HG03135 (cell line): ENCODE measurements around the gene TRIO.
A peak's percentile ranks its signal among the peaks of the same experiment; 100 is the strongest.

Experiments
- ATAC-seq: cut with Tn5 transposase; IDR thresholded peaks from one replicate; pipeline ENCODE4 v1.9.1; 2021; ENCODE audit warnings: mild to moderate bottlenecking, moderate library complexity; ENCODE audit not compliant: unreplicated experiment

Gene TRIO

DNA sequence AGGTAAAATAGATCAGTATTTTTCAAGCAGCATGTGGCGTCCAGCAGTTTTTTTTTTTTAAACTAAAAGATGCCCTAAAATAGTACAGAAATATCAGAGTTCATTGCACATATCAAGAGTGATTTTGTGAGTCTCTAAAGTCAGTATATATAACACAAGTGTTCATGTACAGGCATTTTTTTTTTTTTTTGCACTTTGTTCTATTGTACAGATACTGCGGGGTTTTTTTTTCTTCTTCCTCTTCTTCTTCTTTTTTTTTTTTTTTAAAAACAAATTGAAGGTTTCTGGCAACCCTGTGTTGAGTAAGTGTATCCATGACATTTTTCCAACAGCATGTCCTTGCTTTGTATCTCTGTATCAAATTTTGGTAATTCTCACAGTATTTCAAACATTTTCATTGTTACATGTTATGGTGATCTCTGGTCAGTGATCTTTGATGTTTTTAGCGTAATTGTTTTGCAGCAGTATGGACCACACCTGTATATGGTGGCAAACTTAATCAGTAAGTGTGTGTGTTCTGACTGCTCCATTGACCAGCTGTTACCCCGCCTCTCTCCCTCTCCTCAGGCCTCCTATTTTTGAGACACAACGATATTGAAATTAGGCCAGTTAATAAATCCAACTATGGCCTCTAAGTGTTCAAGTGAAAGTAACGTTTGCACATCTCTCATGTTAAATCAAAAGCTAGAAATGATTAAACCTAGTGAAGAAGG, 76.8 kb downstream of the TRIO start:
- no peak for ATAC-seq

DNA sequence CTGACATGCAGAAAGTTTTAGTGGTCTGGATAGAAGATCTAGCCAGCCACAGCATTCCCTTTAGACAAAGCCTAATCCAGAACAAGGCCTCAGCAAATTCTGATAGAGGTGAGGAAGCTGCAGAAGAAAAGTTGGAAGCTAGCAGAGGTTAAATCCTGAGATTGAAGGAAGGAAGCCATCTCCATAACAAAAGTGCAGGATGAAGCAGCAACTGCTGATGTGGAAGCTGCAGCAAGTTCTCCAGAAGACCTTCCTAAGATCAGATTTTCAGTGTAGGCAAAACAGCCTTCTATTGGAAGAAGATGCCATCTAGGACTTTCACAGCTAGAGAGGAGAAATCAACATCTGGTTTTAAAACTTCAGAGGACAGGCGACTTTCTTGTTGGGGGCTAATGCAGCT, 77.5 kb downstream of the TRIO start:
- ATAC-seq: no peak

DNA sequence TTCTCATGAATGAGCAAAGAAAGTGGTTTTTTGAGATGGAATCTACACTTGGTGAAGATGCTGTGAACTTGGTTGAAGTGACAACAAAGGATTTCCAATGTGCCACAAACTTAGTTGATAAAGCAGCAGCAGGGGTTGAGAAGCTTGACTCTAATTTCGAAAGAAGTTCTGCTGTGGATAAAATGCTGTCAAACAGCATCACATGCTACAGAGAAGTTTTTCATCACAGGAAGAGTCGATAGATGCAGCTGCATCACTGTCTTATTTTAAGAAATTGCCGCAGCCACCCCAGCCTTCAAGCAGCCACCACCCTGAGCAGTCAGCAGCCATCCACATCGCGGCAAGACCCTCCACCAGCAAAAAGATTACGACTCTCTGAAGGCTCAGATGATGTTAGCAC, 78.6 kb downstream of the TRIO start:
- no peak for ATAC-seq

DNA sequence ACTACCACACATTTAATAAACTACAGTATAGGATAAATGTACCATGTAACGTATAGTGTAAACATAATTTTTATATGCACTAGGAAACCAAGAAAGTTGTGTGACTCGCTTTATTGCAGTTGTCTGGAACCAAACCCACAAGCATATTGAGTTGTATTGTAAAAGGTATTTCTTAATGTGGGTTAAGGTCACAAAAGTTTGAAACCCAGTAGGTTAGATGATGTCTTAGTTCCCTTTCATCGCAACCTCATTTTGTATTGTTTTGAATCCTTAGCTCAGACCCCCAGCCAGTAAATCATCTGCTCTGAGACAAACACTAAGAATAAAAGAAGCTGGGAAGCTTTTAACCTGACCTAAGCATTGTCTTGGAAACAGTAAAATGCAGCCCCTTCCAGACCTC, 79.1 kb downstream of the TRIO start:
- ATAC-seq: no peak

DNA sequence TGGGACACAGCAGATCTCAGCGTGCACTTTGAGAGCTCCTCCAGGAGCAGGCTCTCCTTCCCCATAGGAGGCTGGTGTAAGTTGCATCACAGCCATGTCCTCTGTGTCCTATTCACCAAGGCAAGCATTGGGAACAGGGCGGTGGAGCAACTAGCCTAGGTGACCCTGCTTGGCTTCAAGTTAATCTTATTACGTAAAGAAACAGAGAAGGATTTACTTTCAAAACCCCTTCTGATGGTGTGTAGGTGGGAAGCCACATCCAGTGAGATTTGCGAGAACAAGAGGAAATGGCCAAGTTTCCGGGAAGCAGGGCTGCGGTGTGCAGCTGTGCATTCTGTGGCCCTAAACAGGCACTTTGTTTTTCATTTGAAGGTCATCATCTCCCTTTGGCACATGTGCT, 80.2 kb downstream of the TRIO start:
- ATAC-seq: no peak

DNA sequence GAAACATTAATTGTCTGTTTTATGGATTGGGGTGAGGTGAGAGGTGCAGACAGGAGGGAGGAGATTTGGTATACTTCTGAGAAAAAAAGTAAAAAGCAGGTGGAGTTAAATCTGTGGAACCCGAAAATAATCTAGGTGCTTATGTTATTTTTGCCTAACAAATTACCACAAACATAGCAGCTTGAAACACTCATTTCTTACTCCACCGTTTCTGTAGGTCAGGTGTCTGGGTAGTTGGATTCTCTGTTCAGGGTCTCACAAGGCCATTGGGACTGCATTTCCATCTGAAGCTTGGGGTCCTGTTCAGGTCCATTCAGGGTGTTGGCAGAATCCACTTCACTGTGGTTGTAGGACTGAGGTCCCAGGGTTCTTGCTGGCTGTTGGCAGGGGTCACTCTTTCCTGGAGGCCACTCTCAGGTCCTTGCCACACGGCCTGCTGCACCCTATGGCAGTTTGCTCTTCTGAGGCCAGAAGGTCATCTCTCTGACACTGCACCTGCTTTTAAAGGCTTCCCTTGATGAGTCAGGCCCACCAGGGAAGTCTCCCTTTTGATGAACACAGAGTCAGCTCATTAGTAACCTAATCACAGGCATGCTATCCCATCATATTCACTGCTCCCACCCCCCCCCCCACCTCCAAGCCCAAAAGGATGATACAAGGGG, 82.2 kb downstream of the TRIO start:
- no peak for ATAC-seq

DNA sequence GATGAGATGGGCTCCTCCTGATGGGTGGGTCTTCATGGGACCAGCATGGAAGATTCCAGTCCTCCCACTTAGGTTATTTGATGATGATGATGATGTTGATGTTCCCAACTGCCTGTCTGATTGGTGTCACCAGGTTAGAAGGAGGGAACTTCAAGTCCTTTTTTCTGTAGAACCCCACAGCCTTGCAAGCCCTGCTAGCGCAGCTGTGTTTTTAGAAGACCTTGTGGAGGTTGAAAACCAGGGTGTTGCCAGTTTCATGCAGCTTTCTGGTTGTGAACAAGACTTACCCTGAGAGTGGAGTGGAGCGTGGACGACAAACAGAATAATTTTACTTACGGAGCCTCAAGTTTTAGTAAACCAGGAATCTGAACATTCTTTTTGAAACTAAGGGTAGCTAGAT, 83.0 kb downstream of the TRIO start:
- no peak for ATAC-seq

DNA sequence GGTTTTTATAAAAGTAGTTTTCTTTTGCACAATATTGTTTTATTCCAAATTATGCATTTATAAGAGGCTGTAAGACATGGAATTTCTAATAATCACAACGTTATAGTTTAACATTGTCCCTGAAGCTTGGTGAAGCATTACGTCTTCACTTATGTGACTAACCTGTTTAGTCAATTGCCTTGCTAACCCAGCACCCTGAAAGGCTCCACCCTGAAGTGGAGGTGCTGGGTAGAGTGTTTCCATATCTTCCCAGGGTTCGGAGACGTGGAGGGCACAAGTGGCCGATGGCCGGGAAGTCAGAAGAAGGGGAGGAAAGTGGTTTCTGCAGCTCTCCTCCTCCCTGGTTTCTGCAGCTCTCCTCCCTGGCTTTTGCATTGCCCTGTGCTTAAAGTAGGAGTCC, 83.4 kb downstream of the TRIO start:
- no peak for ATAC-seq

DNA sequence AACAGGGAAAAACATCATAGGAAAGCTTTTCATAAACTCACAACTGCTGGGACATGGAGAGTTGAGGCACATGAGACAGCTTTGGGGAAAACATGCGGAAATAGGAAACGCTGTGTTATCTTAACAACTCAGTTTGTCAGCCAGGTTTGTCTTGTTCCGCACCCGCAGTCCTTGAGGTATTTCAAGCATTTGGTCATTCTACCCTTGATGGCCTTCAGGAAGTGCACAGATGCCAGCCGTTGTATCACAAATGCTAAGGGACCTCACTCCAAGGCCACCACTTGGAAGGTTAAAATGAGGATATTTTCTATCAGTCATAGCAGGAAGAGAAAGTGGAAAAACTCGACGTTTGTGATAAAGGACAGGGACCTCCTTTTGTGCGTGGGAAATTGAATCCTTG, 83.8 kb downstream of the TRIO start:
- no peak for ATAC-seq

DNA sequence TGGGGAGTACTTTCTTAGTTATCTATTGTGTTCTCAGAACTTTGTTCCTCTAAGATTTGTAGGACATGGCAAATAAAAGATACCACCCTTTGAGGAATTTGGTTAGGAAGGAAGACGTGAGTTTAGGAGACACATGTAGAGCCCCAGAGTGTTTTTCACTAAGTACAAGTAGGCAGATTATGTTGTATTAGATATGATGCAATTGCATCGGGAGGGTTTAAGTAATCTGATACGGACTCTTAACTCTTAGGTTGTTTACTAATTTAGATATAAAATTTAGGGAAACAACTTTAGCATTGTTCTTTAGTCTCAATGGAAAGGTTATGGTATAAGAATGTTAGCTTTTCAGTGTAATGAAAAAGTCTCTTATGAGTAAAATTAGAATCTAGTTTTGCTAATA, 84.4 kb downstream of the TRIO start:
- no peak for ATAC-seq

DNA sequence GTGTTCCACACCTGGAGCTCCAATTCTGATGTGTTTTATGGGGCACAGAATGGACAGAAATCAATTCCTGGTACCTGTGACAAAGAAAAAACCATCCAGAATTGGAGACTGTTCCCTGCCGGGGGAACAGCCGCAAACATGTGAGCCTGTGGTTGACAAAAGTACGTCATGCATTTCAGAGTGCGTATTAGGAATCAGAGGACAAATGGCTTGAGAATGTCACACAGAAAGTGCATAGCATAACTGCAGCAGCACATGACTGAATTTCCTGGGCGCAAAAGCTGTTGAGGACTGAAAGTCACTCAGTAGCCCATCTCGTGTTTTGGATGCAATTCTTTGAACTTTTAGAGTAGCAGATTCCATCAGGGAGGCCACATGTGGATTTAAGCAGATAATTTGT, 85.1 kb downstream of the TRIO start:
- no peak for ATAC-seq

DNA sequence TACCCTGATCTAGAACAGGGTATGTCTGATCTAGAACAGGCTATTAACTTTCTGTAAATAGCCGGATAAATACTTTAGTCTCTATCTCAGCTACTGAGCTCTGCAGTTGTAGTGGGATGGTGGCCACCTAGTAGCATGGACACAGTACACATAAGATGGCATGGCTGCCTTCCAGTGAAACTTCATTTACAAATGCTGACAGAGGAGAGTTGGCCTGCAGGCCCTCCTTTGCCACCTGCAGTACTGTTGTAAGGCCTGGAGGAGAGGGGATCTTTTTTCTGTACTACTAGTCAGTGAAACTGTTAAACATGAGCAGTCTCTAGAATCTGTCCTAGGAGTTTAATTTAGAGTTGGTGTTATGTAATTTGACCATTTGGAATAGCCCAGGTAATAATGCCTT, 86.0 kb downstream of the TRIO start:
- no peak for ATAC-seq

DNA sequence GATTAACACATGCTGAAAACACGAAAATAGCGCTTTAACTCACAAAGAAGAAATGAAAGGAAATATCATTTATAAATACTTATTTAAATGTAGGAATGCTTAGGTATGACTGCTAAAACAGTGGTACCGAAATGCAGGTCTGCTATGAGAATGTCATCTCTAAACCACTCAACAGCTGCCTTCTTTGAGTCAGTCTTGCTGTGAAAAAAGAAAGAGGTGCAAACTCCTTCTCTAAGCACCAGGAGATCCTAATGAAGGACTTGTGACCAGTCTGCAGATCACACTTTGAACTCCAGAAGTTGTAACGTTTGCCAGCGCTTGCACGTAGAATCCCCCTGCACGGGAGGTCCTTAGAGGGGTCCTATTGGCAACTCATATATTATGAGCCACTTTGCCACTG, 86.6 kb downstream of the TRIO start:
- ATAC-seq: no peak

DNA sequence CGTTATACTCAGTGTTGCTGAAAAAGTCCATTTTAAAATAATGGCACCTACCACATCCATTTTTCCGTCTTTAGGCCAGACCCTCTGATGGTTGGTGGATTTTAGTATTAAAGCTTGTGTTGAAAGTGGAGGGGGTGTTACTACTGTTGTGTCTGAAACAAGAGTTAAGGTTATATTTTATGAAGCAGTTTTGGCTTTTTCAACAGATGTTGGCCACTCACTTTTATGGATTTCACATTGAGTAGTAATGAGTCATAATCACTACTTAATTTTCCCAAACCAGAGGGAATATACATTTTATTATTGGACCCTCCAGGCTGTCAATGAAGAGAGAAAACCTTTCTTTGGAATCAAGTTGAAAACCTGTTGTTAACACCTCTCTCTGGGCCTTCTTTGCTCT, 88.0 kb downstream of the TRIO start:
- no peak for ATAC-seq

DNA sequence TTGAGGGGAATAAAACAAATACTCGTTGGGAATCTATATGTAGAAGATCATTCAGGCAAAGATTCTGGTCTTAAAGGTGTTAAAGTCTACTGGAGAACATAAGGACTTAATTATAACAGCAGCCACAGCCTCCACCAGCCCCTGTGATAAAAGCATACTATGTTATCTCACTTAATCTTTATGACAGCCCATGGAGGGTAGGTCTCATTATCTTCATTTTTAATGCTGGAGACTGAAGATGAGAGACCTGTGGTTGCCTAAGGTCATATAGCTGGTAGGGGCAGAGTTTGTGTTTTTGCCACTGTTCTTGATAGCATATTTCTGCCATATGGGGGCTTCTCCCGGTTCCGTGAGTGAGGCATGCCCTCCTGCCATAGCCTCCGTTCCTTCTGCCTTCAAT, 88.7 kb downstream of the TRIO start:
- ATAC-seq: no peak

DNA sequence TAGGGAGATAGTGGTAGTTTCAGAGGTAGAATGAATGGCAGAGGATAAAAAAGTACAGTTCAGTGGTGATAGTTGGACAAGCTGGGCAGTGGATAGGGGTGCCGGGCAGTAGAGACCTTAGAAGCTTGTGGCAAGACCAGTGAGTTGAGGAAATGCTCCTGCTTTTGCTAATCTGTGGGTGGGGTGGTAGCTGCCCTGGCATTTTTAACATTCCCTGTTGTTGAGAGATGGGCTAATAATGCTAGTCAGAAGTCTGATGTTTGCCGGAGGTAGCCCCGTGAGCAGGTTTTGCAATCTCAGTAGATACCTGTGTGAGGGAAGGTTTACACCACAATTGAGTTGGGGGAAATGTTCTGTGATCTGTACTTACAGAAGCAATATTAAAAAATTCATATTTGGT, 91.1 kb downstream of the TRIO start:
- ATAC-seq: no peak

DNA sequence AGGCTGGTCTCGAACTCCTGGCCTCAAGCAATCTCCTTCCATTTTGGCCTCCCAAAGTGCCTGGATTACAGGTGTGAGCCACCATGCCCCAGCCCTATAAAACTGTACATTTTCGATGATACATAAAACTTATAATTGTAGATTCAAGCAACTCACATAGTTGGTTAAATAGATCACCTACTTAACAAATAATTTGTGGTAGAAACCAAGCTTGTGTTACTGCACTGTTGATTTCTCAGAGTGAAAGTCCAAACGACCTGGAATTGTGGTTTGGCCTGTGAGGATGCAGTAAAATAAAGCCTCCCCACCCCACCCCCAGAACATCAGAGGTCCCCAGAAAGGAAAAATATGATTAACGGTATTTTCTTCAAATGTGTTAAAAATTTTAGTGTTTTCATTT, 92.7 kb downstream of the TRIO start:
- ATAC-seq: peak; percentile 55

DNA sequence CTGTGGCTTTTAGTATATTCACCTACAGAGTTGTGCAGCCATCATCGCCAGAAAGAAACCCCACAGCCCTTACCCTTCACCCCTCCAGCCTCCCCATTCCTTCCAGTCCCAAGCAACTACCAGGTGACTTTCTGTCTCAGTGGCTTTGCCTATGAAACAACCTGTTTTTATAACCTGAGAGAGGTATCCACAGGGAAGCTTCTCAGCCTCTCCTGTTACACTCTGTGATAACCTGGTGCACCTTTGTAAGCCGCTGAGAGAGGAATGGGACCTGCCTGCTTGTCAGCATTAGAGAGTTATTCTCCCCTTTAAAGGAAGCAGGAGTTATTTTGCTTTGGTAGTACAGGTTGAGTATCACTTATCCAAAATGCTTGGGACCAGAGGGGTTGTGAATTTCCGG, 93.6 kb downstream of the TRIO start:
- no peak for ATAC-seq

DNA sequence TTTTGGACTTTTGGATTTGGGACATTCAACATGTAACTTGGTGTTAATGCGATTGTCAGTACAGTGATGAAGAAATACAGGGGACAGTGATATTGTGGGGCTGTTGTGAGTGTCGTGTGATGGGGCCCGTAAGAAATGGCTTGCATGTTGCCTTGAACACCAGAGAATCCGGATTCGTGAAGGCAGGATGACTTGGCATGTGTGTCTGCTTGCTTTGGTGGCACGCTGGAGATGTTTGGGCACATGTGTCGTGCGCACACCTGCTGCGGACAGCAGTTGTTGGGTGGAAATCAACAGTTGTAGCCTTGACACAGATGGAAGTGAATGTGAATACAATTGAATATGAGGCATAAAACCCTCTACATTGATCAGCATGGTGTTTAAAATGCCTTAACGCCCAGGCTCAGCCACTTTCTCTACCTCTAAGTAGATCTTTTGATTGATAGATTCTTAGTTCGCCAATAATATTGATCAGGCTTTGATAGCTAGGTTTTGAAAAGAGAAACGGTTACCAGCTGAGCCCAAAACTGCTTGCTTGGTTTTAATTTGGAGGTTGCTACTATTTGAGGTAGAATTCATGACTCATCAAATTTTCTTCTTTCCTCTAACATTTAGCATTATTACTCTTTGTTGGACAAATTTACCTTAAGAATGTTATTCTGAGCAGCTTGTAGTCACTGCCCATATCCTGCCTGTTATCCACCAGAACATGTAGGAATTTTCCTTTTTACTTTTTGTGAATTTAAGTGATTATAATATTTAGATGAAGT, 94.4 kb downstream of the TRIO start:
- ATAC-seq: no peak

DNA sequence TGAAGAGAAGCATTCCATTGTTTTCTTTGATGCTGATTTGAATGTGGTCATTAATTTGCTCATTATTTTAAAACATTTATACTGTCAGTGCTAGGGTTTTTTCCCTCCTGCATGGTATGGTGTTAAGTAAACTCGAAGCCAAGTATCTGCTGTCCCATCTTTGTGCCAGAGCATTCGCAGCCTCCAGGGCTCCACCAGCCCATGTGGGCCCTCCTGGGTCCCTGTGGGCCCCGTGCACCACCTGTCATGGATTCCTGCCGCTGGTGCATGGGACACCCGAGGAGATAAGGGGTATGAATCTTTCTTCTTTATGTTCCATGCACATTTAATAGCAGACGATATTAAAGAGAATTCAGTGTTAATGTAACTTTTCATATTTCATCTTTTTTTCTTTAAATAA, 95.1 kb downstream of the TRIO start:
- ATAC-seq: no peak

DNA sequence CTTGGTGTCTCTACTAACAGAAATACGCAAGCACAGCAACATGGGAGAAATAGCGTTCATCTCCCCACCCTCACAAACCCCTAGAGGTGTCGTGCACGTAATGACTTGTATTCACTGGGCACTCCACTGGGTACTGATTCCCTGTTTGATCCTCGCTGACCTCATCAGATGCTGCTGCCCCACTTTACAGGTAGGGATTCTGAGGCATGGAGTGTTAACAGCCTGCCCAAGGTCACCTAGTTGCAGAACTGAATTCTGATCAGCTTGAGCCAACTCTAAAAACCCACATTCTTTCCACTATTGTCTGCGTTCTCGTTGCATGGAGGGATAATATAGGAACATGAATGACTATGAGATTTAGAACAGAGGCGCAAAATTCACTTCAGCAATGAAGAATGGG, 96.3 kb downstream of the TRIO start:
- ATAC-seq: no peak

DNA sequence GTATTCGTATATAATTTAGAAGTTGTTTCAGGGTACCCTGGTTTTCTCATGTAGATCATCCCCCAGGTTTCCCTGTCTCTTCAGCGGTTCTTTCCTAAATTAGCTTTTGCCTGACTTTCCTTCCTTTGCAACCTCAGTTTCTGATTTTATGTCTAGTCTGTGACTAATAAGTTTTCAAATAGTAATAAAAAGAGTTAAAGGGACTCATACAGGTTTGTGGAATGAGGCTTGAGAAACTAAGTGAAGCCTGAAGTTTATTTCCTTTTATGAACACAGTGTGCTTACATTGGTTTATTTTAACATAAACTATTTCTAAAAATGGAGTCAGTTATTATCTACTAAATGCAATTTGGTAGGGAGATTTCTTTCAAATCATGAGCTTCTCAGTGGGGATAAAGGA, 96.8 kb downstream of the TRIO start:
- no peak for ATAC-seq
